GM12875 (cell line): ENCODE data around the gene MEIS2.

Experiments used
- H3K4me3 ChIP-seq: one replicate; pipeline ENCODE4 v1.5.1; 2011; ENCODE audit warnings: low read depth, low read length, control low read depth
- TF ChIP-seq, protein P1 (sequence below): IDR thresholded peaks from 2 replicates; pipeline ENCODE4 v1.5.1; 2011; ENCODE audit warnings: low read depth, mild to moderate bottlenecking, control low read depth, inconsistent platforms, low read length, moderate library complexity, borderline replicate concordance; ENCODE audit not compliant: insufficient read depth

MEIS2 gene

DNA sequence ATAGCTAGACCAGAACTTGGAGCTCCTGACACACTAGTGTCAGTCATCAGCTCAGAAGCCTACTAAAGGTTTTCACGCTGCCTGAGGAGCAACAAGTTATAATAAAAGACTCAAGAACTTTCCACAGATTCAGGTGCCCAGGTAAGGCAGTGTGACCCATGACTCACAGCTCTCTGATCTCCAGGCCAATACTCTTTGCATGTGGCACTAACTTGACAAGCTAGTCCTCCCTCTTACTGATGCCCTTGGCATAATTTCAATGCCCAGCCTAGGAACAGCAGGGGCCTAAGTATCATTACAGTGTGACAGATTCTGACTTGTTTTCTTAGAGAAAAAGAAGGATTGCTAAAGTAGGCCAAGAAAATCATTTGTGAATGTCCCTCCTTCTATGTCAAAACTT is 38.4 kb downstream of the MEIS2 start:
- TF ChIP-seq, protein P1, sequence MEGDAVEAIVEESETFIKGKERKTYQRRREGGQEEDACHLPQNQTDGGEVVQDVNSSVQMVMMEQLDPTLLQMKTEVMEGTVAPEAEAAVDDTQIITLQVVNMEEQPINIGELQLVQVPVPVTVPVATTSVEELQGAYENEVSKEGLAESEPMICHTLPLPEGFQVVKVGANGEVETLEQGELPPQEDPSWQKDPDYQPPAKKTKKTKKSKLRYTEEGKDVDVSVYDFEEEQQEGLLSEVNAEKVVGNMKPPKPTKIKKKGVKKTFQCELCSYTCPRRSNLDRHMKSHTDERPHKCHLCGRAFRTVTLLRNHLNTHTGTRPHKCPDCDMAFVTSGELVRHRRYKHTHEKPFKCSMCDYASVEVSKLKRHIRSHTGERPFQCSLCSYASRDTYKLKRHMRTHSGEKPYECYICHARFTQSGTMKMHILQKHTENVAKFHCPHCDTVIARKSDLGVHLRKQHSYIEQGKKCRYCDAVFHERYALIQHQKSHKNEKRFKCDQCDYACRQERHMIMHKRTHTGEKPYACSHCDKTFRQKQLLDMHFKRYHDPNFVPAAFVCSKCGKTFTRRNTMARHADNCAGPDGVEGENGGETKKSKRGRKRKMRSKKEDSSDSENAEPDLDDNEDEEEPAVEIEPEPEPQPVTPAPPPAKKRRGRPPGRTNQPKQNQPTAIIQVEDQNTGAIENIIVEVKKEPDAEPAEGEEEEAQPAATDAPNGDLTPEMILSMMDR, result no peak
- H3K4me3 ChIP-seq, result no peak overlapping the region

GRCh38 chr15:37059086-37059485 is 41.3 kb downstream of the MEIS2 start:
- TF ChIP-seq, protein P1, result no peak

GRCh38 chr15:37058316-37058985 is 41.9 kb downstream of the MEIS2 start:
- no peak overlapping the region for H3K4me3 ChIP-seq
- TF ChIP-seq, protein P1, result no peak

More at GRCh38 chr15:37059086-37059485, 41.3 kb downstream of the MEIS2 start:
- no peak overlapping the region for H3K4me3 ChIP-seq

DNA sequence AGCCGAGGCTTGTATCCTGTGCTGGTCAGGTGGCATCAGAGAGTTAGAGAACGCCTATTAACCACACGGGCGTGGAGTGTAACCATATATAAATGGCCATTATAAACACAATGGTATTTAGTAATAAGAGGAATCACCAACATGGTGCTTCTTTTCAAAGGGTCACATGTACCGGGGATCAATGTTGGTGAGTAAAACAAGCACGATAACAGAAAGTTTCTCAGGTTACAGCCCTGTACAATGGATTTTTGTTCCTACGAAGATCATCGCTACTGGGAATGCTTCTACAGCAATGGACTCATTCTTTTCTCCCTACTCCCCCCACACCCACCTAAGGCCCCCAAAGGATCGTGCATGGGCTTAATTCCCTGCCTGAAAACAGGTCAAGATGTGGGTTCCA is 42.5 kb downstream of the MEIS2 start:
- TF ChIP-seq, protein P1, result no peak
- no peak overlapping the region for H3K4me3 ChIP-seq

DNA sequence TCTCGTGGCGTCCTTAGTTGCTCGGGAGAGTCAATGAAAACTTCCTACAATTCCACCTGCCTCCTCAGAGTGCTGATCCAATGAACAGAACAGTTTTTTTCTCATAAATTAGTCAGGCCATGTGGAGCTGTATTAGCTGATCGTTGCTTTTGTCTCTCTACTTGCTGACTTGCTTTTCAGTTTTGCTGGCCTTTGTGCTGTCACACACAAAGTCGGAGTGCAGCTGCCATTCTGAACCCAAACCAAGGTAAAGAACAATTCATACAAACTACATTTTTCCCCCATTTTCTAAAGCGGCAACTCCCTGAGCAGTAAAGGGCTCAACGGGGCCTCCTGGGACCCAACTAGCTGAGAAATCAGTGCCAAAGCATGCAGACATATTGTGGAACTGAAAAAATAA is 43.1 kb downstream of the MEIS2 start:
- TF ChIP-seq, protein P1, result no peak

DNA sequence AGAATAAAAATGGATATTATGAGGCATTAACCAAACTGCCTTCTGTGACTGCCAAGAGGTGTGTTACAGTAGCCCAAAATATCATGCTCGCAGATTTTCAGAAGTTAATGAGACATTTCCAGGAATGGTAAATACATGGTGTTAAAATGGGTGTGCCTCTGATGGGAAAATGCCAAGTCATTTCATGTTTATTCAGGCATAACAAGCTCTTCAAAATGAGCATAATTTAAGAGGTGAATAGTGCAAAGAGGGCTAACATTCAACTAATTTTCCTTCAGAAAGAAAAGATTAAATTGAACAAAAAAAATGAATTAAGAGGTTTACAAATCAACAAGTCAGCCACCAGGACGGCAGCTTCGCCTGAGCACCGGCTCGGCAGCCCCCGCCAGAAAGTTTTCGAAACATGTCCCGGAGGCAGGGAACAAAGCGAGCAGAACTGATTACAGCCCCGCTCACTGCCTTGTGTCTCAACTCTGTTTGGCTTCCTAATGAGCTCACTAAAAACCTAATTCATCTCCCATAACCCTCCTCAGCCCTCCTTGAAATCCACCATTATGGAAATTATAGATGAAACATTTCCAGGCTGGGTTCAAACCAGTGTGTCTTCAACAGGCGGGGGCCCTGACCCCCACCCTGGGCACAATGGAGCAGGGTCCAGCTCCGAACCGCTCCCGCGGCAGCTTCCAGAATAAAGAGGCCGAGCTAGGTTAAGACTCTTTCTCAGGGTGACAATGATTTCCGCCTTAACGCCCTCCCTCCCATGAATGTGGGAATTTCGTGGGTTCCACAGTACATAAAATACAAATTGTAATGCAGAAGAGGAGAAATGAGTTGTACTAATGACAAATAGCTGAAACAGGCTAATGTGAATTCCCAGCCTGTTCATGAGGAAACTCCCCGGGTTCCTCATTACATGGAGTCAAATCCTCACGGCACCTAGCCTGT is 43.9 kb downstream of the MEIS2 start:
- H3K4me3 ChIP-seq, result no peak overlapping the region
- TF ChIP-seq, protein P1, result no peak

More for the DNA sequence above, 43.1 kb downstream of the MEIS2 start:
- no peak overlapping the region for H3K4me3 ChIP-seq
